Loucy (cell line): Measurements from ENCODE around the gene FHIP2A.

Experiments used
- EZH2phosphoT487 ChIP-seq: fragments of 200-600 bp; IDR thresholded peaks from 2 replicates; pipeline ENCODE4 v1.6.1; 2018; ENCODE audit warnings: antibody characterized with exemption, mild to moderate bottlenecking, moderate library complexity, borderline replicate concordance
- TF ChIP-seq, protein P1 (sequence below): fragments of 200-600 bp; sonication (generic); conservative IDR thresholded peaks from 2 replicates; pipeline ENCODE4 v1.5.1; 2014; ENCODE audit warnings: mild to moderate bottlenecking, antibody characterized with exemption, low read length

DNA sequence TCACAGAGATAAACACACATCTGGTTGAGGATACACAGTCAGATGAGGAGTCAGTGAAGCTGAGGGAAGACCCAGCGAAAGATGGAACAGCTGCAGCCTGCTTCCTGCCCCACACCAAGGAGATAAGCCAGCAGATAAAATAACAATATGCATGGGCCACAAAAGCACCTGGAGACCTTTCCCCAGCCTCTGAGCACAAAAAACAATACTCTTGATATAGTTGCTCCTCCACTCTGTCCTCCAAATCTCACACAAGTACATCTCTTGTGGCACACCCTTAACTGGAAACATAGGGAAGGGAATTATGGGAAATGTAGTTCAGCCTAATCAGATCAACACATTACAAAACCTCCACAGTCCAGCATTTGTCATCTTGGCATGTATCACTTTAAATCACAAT lies 9.7 kb upstream of the FHIP2A start:
- TF ChIP-seq, protein P1, sequence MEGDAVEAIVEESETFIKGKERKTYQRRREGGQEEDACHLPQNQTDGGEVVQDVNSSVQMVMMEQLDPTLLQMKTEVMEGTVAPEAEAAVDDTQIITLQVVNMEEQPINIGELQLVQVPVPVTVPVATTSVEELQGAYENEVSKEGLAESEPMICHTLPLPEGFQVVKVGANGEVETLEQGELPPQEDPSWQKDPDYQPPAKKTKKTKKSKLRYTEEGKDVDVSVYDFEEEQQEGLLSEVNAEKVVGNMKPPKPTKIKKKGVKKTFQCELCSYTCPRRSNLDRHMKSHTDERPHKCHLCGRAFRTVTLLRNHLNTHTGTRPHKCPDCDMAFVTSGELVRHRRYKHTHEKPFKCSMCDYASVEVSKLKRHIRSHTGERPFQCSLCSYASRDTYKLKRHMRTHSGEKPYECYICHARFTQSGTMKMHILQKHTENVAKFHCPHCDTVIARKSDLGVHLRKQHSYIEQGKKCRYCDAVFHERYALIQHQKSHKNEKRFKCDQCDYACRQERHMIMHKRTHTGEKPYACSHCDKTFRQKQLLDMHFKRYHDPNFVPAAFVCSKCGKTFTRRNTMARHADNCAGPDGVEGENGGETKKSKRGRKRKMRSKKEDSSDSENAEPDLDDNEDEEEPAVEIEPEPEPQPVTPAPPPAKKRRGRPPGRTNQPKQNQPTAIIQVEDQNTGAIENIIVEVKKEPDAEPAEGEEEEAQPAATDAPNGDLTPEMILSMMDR = no peak
- TF ChIP-seq EZH2phosphoT487 = no peak
